HEK293 (cell line): ENCODE results near the gene CADPS2.

ENCODE experiments used
- GLI2 ChIP-seq: fragments of 450-650 bp; formaldehyde crosslinking; IDR thresholded peaks from 2 replicates; pipeline ENCODE4; 2017; ENCODE audit warnings: missing biosample characterization, missing genetic modification characterization, low read depth, borderline replicate concordance
- KLF10 ChIP-seq: fragments of 450-650 bp; IDR thresholded peaks from 2 replicates; pipeline ENCODE4 v1.5.1; 2018; ENCODE audit warnings: missing biosample characterization, mild to moderate bottlenecking, missing genetic modification characterization
- PRDM6 ChIP-seq: fragments of 450-650 bp; formaldehyde crosslinking; IDR thresholded peaks from 2 replicates; pipeline ENCODE4 v1.5.1; 2017; ENCODE audit warnings: missing biosample characterization, missing genetic modification characterization
- SP2 ChIP-seq: fragments of 450-650 bp; formaldehyde crosslinking; IDR thresholded peaks from 2 replicates; pipeline ENCODE4 v1.5.1; 2016; ENCODE audit warnings: missing biosample characterization, missing genetic modification characterization
- TCF7L2 ChIP-seq: IDR thresholded peaks from 2 replicates; pipeline ENCODE4 v1.6.1; 2011; ENCODE audit warnings: low read depth, mild to moderate bottlenecking, inconsistent platforms, low read length, moderate library complexity, borderline replicate concordance
- WT1 ChIP-seq: fragments of 450-650 bp; formaldehyde crosslinking; IDR thresholded peaks from 2 replicates; pipeline ENCODE4 v1.5.1; 2016; ENCODE audit warnings: missing biosample characterization, missing genetic modification characterization
- ZBTB17 ChIP-seq: fragments of 450-650 bp; formaldehyde crosslinking; IDR thresholded peaks from 2 replicates; pipeline ENCODE4 v1.5.1; 2016; ENCODE audit warnings: missing biosample characterization, missing genetic modification characterization
- ZBTB7A ChIP-seq: fragments of 450-650 bp; formaldehyde crosslinking; IDR thresholded peaks from 2 replicates; pipeline ENCODE4 v1.5.1; 2016; ENCODE audit warnings: low read depth, missing biosample characterization, missing genetic modification characterization
- ZBTB8A ChIP-seq: fragments of 450-650 bp; formaldehyde crosslinking; IDR thresholded peaks from 2 replicates; pipeline ENCODE4 v1.5.1; 2016; ENCODE audit warnings: missing biosample characterization, missing genetic modification characterization
- ZFHX2 ChIP-seq: fragments of 450-650 bp; formaldehyde crosslinking; conservative IDR thresholded peaks from 2 replicates; pipeline ENCODE4 v1.5.1; 2016; ENCODE audit warnings: missing biosample characterization, missing genetic modification characterization
- ZFP69B ChIP-seq: fragments of 450-650 bp; formaldehyde crosslinking; IDR thresholded peaks from 2 replicates; pipeline ENCODE4 v1.5.1; 2016; ENCODE audit warnings: missing biosample characterization, missing genetic modification characterization
- ZNF121 ChIP-seq: fragments of 450-650 bp; formaldehyde crosslinking; IDR thresholded peaks from 2 replicates; pipeline ENCODE4 v1.5.1; 2016; ENCODE audit warnings: missing biosample characterization, missing genetic modification characterization
- ZNF140 ChIP-seq: fragments of 450-650 bp; formaldehyde crosslinking; IDR thresholded peaks from 2 replicates; pipeline ENCODE4 v1.5.1; 2016; ENCODE audit warnings: missing biosample characterization, missing genetic modification characterization
- ZNF148 ChIP-seq: fragments of 450-650 bp; formaldehyde crosslinking; IDR thresholded peaks from 2 replicates; pipeline ENCODE4 v1.5.0; 2017; ENCODE audit warnings: missing biosample characterization, missing genetic modification characterization, borderline replicate concordance
- ZNF18 ChIP-seq: fragments of 450-650 bp; formaldehyde crosslinking; IDR thresholded peaks from 2 replicates; pipeline ENCODE4 v1.5.1; 2016; ENCODE audit warnings: missing biosample characterization, missing genetic modification characterization
- ZNF530 ChIP-seq: fragments of 450-650 bp; formaldehyde crosslinking; IDR thresholded peaks from 2 replicates; pipeline ENCODE4 v1.5.1; 2016; ENCODE audit warnings: low read depth, missing biosample characterization, missing genetic modification characterization
- ZNF558 ChIP-seq: fragments of 450-650 bp; formaldehyde crosslinking; IDR thresholded peaks from 2 replicates; pipeline ENCODE4 v1.5.1; 2016; ENCODE audit warnings: missing biosample characterization, missing genetic modification characterization
- ZNF670 ChIP-seq: fragments of 450-650 bp; formaldehyde crosslinking; IDR thresholded peaks from 2 replicates; pipeline ENCODE4 v1.5.1; 2016; ENCODE audit warnings: missing biosample characterization, missing genetic modification characterization, low read depth
- ZNF677 ChIP-seq: fragments of 450-650 bp; IDR thresholded peaks from 2 replicates; pipeline ENCODE4 v1.5.0; 2018; ENCODE audit warnings: missing biosample characterization, mild to moderate bottlenecking, missing genetic modification characterization, moderate library complexity
- ZNF76 ChIP-seq: fragments of 450-650 bp; formaldehyde crosslinking; IDR thresholded peaks from 2 replicates; pipeline ENCODE4; 2016; ENCODE audit warnings: low read depth, missing biosample characterization, missing genetic modification characterization, borderline replicate concordance
- ZNF837 ChIP-seq: fragments of 450-650 bp; formaldehyde crosslinking; IDR thresholded peaks from 2 replicates; pipeline ENCODE4 v1.5.1; 2016; ENCODE audit warnings: missing biosample characterization, missing genetic modification characterization
- TF ChIP-seq, protein P1 (sequence below): fragments of 450-650 bp; formaldehyde crosslinking; conservative IDR thresholded peaks from 2 replicates; pipeline ENCODE4 v1.5.1; 2016; ENCODE audit warnings: low read depth, missing biosample characterization, missing genetic modification characterization
- TF ChIP-seq, protein P2 (sequence below): fragments of 450-650 bp; formaldehyde crosslinking; IDR thresholded peaks from 2 replicates; pipeline ENCODE4 v1.5.1; 2016; ENCODE audit warnings: missing biosample characterization, missing genetic modification characterization
- TF ChIP-seq, protein P3 (sequence below): fragments of 450-650 bp; formaldehyde crosslinking; IDR thresholded peaks from 2 replicates; pipeline ENCODE4 v1.5.1; 2016; ENCODE audit warnings: missing biosample characterization, missing genetic modification characterization

CADPS2 gene

GRCh38 chr7:122770686-122771335, 115.4 kb downstream of the CADPS2 start (continued):
- TF ChIP-seq, protein P1, sequence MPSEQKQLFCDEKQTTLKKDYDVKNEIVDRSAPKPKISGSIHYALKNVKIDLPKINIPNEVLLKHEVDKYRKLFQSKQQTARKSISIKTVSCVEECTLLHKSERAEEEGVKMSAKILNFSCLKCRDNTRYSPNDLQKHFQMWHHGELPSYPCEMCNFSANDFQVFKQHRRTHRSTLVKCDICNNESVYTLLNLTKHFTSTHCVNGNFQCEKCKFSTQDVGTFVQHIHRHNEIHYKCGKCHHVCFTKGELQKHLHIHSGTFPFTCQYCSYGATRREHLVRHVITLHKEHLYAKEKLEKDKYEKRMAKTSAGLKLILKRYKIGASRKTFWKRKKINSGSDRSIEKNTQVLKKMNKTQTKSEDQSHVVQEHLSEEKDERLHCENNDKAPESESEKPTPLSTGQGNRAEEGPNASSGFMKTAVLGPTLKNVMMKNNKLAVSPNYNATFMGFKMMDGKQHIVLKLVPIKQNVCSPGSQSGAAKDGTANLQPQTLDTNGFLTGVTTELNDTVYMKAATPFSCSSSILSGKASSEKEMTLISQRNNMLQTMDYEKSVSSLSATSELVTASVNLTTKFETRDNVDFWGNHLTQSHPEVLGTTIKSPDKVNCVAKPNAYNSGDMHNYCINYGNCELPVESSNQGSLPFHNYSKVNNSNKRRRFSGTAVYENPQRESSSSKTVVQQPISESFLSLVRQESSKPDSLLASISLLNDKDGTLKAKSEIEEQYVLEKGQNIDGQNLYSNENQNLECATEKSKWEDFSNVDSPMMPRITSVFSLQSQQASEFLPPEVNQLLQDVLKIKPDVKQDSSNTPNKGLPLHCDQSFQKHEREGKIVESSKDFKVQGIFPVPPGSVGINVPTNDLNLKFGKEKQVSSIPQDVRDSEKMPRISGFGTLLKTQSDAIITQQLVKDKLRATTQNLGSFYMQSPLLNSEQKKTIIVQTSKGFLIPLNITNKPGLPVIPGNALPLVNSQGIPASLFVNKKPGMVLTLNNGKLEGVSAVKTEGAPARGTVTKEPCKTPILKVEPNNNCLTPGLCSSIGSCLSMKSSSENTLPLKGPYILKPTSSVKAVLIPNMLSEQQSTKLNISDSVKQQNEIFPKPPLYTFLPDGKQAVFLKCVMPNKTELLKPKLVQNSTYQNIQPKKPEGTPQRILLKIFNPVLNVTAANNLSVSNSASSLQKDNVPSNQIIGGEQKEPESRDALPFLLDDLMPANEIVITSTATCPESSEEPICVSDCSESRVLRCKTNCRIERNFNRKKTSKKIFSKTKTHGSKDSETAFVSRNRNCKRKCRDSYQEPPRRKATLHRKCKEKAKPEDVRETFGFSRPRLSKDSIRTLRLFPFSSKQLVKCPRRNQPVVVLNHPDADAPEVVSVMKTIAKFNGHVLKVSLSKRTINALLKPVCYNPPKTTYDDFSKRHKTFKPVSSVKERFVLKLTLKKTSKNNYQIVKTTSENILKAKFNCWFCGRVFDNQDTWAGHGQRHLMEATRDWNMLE (tag by site-specific recombination): no peak
- TF ChIP-seq ZBTB8A (peak; percentile 85), GLI2 (peak; percentile 59; the same call in 1 of the 2 replicates), TCF7L2 (no peak; the same call in 1 of the 2 replicates), ZFHX2 (tag by site-specific recombination) (no peak), SP2 (tag by site-specific recombination) (0 out of 2 replicates have a peak, but pooled peaks have one; percentile 8), ZBTB7A (tag by site-specific recombination) (no peak), ZNF140 (tag by site-specific recombination) (no peak), ZNF148 (no peak), ZNF76 (tag by site-specific recombination) (0 out of 2 replicates have a peak, but pooled peaks have one; percentile 22), ZNF18 (peak; percentile 63; the same call in 1 of the 2 replicates), KLF10 (tag by site-specific recombination) (peak; percentile 75), ZNF558 (no peak; the same call in 1 of the 2 replicates), ZBTB17 (tag by site-specific recombination) (peak; percentile 62; the same call in 1 of the 2 replicates), ZNF670 (no peak), ZNF530 (tag by site-specific recombination) (no peak), ZNF677 (tag by site-specific recombination) (no peak), ZNF121 (tag by site-specific recombination) (no peak), PRDM6 (peak; percentile 96), ZNF837 (tag by site-specific recombination) (no peak), WT1 (tag by site-specific recombination) (peak; percentile 79), ZFP69B (no peak)
- TF ChIP-seq, protein P2, sequence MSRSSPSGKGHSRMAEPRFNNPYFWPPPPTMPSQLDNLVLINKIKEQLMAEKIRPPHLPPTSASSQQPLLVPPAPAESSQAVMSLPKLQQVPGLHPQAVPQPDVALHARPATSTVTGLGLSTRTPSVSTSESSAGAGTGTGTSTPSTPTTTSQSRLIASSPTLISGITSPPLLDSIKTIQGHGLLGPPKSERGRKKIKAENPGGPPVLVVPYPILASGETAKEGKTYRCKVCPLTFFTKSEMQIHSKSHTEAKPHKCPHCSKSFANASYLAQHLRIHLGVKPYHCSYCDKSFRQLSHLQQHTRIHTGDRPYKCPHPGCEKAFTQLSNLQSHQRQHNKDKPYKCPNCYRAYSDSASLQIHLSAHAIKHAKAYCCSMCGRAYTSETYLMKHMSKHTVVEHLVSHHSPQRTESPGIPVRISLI (tag by site-specific recombination): no peak
- TF ChIP-seq, protein P3, sequence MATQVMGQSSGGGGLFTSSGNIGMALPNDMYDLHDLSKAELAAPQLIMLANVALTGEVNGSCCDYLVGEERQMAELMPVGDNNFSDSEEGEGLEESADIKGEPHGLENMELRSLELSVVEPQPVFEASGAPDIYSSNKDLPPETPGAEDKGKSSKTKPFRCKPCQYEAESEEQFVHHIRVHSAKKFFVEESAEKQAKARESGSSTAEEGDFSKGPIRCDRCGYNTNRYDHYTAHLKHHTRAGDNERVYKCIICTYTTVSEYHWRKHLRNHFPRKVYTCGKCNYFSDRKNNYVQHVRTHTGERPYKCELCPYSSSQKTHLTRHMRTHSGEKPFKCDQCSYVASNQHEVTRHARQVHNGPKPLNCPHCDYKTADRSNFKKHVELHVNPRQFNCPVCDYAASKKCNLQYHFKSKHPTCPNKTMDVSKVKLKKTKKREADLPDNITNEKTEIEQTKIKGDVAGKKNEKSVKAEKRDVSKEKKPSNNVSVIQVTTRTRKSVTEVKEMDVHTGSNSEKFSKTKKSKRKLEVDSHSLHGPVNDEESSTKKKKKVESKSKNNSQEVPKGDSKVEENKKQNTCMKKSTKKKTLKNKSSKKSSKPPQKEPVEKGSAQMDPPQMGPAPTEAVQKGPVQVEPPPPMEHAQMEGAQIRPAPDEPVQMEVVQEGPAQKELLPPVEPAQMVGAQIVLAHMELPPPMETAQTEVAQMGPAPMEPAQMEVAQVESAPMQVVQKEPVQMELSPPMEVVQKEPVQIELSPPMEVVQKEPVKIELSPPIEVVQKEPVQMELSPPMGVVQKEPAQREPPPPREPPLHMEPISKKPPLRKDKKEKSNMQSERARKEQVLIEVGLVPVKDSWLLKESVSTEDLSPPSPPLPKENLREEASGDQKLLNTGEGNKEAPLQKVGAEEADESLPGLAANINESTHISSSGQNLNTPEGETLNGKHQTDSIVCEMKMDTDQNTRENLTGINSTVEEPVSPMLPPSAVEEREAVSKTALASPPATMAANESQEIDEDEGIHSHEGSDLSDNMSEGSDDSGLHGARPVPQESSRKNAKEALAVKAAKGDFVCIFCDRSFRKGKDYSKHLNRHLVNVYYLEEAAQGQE: peak; percentile 64
